Suppressor macrophage treated with lipopolysaccharide for 1 hour (primary cell): ENCODE results near the gene ST6GALNAC4.

ENCODE experiments used
- DNase-seq, 3 donors: peaks; one replicate each; pipeline ENCODE4 v3.0.0-alpha.2; 2020 to 2022

The ST6GALNAC4 gene

GRCh38 chr9:127916720-127917581 is at the start of gene ST6GALNAC4:
ST6GALNAC4 (minus strand) TSS chr9:127917041; CDS start chr9:127916419, 622 bp downstream.
- peak; percentile 96 to 99 (median 98) for DNase-seq

- DNase-seq: no peak
Measured at GRCh38 chr9:127965953-127966352, 49.1 kb upstream of the ST6GALNAC4 start.

- no peak for DNase-seq
Measured at GRCh38 chr9:127963359-127964064, 46.7 kb upstream of the ST6GALNAC4 start.

GRCh38 chr9:127963041-127963358 is 46.2 kb upstream of the ST6GALNAC4 start:
- no peak for DNase-seq

GRCh38 chr9:127962278-127962677 is 45.4 kb upstream of the ST6GALNAC4 start:
- no peak for DNase-seq

GRCh38 chr9:127961613-127962155 is 44.8 kb upstream of the ST6GALNAC4 start:
- peak; percentile 64 to 78 (median 67) for DNase-seq

GRCh38 chr9:127961155-127961490 is 44.3 kb upstream of the ST6GALNAC4 start:
- no peak for DNase-seq

GRCh38 chr9:127960410-127961154 is 43.7 kb upstream of the ST6GALNAC4 start:
- no peak for DNase-seq

GRCh38 chr9:127959841-127960409 is 43.1 kb upstream of the ST6GALNAC4 start:
- no peak for DNase-seq

GRCh38 chr9:127959398-127959797 is 42.6 kb upstream of the ST6GALNAC4 start:
- no peak for DNase-seq

GRCh38 chr9:127958728-127959127 is 41.9 kb upstream of the ST6GALNAC4 start:
- DNase-seq: no peak

GRCh38 chr9:127955294-127956015 is 38.6 kb upstream of the ST6GALNAC4 start:
- peak in 2 of 3 donors; percentile 37 to 42 for DNase-seq

GRCh38 chr9:127954831-127955293 is 38.0 kb upstream of the ST6GALNAC4 start:
- no peak for DNase-seq

GRCh38 chr9:127953768-127954505 is 37.1 kb upstream of the ST6GALNAC4 start:
- DNase-seq: no peak

- DNase-seq: no peak
Measured at GRCh38 chr9:127953154-127953553, 36.3 kb upstream of the ST6GALNAC4 start.

- no peak for DNase-seq
Measured at GRCh38 chr9:127950513-127951289, 33.9 kb upstream of the ST6GALNAC4 start.

GRCh38 chr9:127949827-127950512 is 33.1 kb upstream of the ST6GALNAC4 start:
- DNase-seq: no peak

- DNase-seq: no peak
Measured at GRCh38 chr9:127947841-127948710, 31.2 kb upstream of the ST6GALNAC4 start.

GRCh38 chr9:127946728-127947127 is 29.9 kb upstream of the ST6GALNAC4 start:
- no peak for DNase-seq
